PC-3 (cell line): Measurements from ENCODE around the gene PLK1. TPM values are rescaled to one million over a fixed set of nuclear protein-coding genes. Genes with fewer than 3 reads are reported as not detected.

Experiments used
- ATAC-seq: fragments of 200-7000 bp; cut with Tn5 transposase; 2 replicates; pipeline ENCODE4 v1.9.1; 2020; ENCODE audit warnings: mild to moderate bottlenecking, moderate library complexity
- BruUV-seq: library from RNA; stranded (reverse); fragments of 400-500 nt; replicated peaks from 2 replicates; lab custom pipeline; 2021; lab: Mats Ljungman, UMichigan
- CTCF ChIA-PET: fragments of 300-600 bp; sonication (Branson Sonifier 250); formaldehyde crosslinking; loops from one replicate; lab custom pipeline; 2022; ENCODE audit warnings: antibody characterized with exemption; lab: Charles Lee
- POLR2A ChIA-PET: fragments of 300-600 bp; sonication (Branson Sonifier 250); formaldehyde crosslinking; loops from one replicate; lab custom pipeline; 2022; ENCODE audit warnings: antibody characterized with exemption; ENCODE audit not compliant: unreplicated experiment; lab: Charles Lee
- DNase-seq: peaks from one replicate; pipeline ENCODE4 v3.0.0-alpha.2; 2015
- H2AFZ ChIP-seq: fragments of 300-600 bp; sonication (generic); 2 replicates; pipeline ENCODE4 v1.6.0; 2016; ENCODE audit warnings: antibody characterized with exemption, low read length
- H3F3A ChIP-seq: fragments of 300-600 bp; sonication (generic); one replicate; pipeline ENCODE4 v1.6.0; 2017; ENCODE audit warnings: antibody characterized with exemption, low read length, control low read depth, mild to moderate bottlenecking; ENCODE audit not compliant: unreplicated experiment
- H3K27ac ChIP-seq: fragments of 300-600 bp; sonication (generic); 2 replicates; pipeline ENCODE4 v1.5.1; 2016; ENCODE audit warnings: mild to moderate bottlenecking, low read length
- H3K27me3 ChIP-seq: fragments of 300-600 bp; sonication (generic); 2 replicates; pipeline ENCODE4 v1.6.1; 2016; ENCODE audit warnings: low read length, mixed read lengths
- H3K36me3 ChIP-seq: fragments of 300-600 bp; sonication (generic); 2 replicates; pipeline ENCODE4 v1.6.1; 2016; ENCODE audit warnings: low read depth, mixed run types, low read length, mixed read lengths
- H3K4me1 ChIP-seq: fragments of 300-600 bp; sonication (generic); 2 replicates; pipeline ENCODE4 v1.5.1; 2016; ENCODE audit warnings: low read length; ENCODE audit not compliant: insufficient read depth
- H3K4me2 ChIP-seq: fragments of 300-600 bp; sonication (generic); 2 replicates; pipeline ENCODE4 v1.6.0; 2016; ENCODE audit warnings: low read length
- H3K4me3 ChIP-seq: fragments of 300-600 bp; sonication (generic); 2 replicates; pipeline ENCODE4 v1.5.1; 2016; ENCODE audit warnings: mild to moderate bottlenecking, low read length, mixed read lengths
- H3K79me2 ChIP-seq: fragments of 300-600 bp; sonication (generic); 2 replicates; pipeline ENCODE4 v1.6.1; 2017; ENCODE audit warnings: low read length, mixed read lengths
- H3K9ac ChIP-seq: fragments of 300-600 bp; sonication (generic); 2 replicates; pipeline ENCODE4 v1.6.0; 2016; ENCODE audit warnings: mild to moderate bottlenecking, low read length
- H3K9me2 ChIP-seq: fragments of 300-600 bp; sonication (generic); replicated peaks from 2 replicates; pipeline ENCODE4 v1.6.1; 2016; ENCODE audit warnings: mixed run types, low read length, mixed read lengths
- H3K9me3 ChIP-seq: fragments of 300-600 bp; sonication (generic); 2 replicates; pipeline ENCODE4 v1.6.1; 2016; ENCODE audit warnings: low read length, mixed read lengths
- H4K20me1 ChIP-seq: fragments of 300-600 bp; sonication (generic); 2 replicates; pipeline ENCODE4 v1.6.1; 2016; ENCODE audit warnings: low read length, mixed read lengths
- EZH2 ChIP-seq: fragments of 300-600 bp; sonication (generic); IDR thresholded peaks from one replicate; pipeline ENCODE4 v1.6.1; 2017; ENCODE audit warnings: antibody characterized with exemption, mild to moderate bottlenecking, low read length; ENCODE audit not compliant: unreplicated experiment
- EZH2phosphoT487 ChIP-seq: fragments of 300-600 bp; sonication (generic); IDR thresholded peaks from 2 replicates; pipeline ENCODE4 v1.6.1; 2018; ENCODE audit warnings: mild to moderate bottlenecking, antibody characterized with exemption, low read length, borderline replicate concordance
- intact Hi-C: fragments of 100-400 bp; cut with micrococcal nuclease; formaldehyde crosslinking; loops from 2 replicates; pipeline ENCODE4 v1.9.0; 2023
- total RNA-seq: library from RNA; depleted of rRNA; stranded (reverse); fragments of >200 nt; gene quantifications from 2 replicates; pipeline ENCODE4 v1.2.3, GENCODE V29; 2014
- TF ChIP-seq, protein P1 (sequence below): fragments of 300-600 bp; sonication (generic); conservative IDR thresholded peaks from 2 replicates; pipeline ENCODE4 v1.5.1; 2017; ENCODE audit warnings: antibody characterized with exemption, low read depth, mild to moderate bottlenecking, low read length

PLK1 gene
- total RNA-seq, 1 experiment from 2014 or later = 58.6 TPM

DNA sequence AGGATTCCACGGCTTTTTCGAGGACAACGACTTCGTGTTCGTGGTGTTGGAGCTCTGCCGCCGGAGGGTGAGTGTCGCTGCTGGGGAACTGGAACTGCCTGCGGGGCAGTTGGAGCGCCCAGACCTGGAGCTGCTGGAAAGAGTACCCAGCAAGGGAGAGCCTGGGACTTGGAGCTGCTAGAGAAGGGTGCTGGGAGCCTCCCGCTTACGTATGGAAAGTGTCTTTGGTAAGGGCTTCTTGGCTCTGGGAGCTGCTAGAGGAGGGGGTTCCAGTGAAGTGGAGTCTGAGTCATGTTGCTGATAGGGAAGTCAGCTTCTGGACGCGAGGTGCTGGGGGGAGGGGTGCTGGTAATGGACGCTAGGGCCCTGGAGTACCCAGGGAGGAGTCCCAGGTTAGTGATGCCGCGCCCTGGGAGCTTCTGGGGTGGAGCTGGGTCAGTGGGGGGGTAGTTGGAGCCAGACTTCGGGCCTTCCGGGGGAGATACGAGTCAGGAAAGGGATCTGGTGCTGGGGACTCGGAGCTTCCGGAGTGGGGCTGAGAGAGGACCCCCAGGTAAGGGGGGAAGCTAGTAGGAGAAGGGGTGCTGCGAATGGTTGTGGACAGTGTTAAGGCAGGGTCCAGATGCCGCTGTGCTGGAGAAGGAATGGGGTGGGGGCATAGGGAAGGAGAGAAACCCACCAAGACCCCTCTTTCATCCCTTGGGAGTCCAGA lies 741 bp downstream of the PLK1 start:
- Histone ChIP-seq H3K36me3 (peaks cover 23% of the 10 kb centered on the region; the same call in 1 of the 2 replicates), H3K9me2 (no peaks in the 10 kb centered on the region), H3K27ac (peak overlapping the region; percentile 57), H3K79me2 (peaks cover 52% of the 10 kb centered on the region), H3K27me3 (no peaks in the 10 kb centered on the region), H3K4me2 (peak overlapping the region; percentile 91), H3K9me3 (no peaks in the 10 kb centered on the region), H4K20me1 (peaks cover 11% of the 10 kb centered on the region; the same call in 1 of the 2 replicates), H3F3A (no peaks in the 10 kb centered on the region), H3K4me3 (peak overlapping the region; percentile 100), H3K4me1 (peaks cover 23% of the 10 kb centered on the region), H3K9ac (peak overlapping the region; percentile 89), H2AFZ (peak overlapping the region; percentile 82)
- peak; percentile 37 for DNase-seq
- ATAC-seq = peak; percentile 36
- intact Hi-C loops = loop anchor here (5.0 kb wide), 1 partner anchor 358 kb away; no protein-coding TSS in a partner anchor
- BruUV-seq = no TSS peak
- ChIA-PET POLR2A (no interaction called here), CTCF (no interaction called here)
- TF ChIP-seq, protein P1, sequence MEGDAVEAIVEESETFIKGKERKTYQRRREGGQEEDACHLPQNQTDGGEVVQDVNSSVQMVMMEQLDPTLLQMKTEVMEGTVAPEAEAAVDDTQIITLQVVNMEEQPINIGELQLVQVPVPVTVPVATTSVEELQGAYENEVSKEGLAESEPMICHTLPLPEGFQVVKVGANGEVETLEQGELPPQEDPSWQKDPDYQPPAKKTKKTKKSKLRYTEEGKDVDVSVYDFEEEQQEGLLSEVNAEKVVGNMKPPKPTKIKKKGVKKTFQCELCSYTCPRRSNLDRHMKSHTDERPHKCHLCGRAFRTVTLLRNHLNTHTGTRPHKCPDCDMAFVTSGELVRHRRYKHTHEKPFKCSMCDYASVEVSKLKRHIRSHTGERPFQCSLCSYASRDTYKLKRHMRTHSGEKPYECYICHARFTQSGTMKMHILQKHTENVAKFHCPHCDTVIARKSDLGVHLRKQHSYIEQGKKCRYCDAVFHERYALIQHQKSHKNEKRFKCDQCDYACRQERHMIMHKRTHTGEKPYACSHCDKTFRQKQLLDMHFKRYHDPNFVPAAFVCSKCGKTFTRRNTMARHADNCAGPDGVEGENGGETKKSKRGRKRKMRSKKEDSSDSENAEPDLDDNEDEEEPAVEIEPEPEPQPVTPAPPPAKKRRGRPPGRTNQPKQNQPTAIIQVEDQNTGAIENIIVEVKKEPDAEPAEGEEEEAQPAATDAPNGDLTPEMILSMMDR = no peak
- no peak for TF ChIP-seq EZH2
- TF ChIP-seq EZH2phosphoT487 = no peak

- H3K9me3 ChIP-seq = no peaks in the 10 kb centered on the region
- H3K27ac ChIP-seq = no peak overlapping the region
- DNase-seq = no peak
- H3K36me3 ChIP-seq = peaks cover 23% of the 10 kb centered on the region; the same call in 1 of the 2 replicates
- H3F3A ChIP-seq = no peaks in the 10 kb centered on the region
- H3K9ac ChIP-seq = peak overlapping the region; percentile 89
- no peaks in the 10 kb centered on the region for H3K27me3 ChIP-seq
- BruUV-seq = no TSS peak
- ChIA-PET POLR2A (no interaction called here), CTCF (no interaction called here)
- 0 out of 2 replicates have a peak overlapping the region, but pooled peaks have one; percentile 82 for H2AFZ ChIP-seq
- no peaks in the 10 kb centered on the region for H3K9me2 ChIP-seq
- peak overlapping the region; percentile 91 for H3K4me2 ChIP-seq
- TF ChIP-seq, protein P1 = no peak
- no peak for TF ChIP-seq EZH2phosphoT487
- no peak for TF ChIP-seq EZH2
- peaks cover 11% of the 10 kb centered on the region; the same call in 1 of the 2 replicates for H4K20me1 ChIP-seq
- H3K79me2 ChIP-seq = peaks cover 53% of the 10 kb centered on the region
- peaks cover 23% of the 10 kb centered on the region for H3K4me1 ChIP-seq
- intact Hi-C loops = loop anchor here (5.0 kb wide), 1 partner anchor 357 kb away; no protein-coding TSS in a partner anchor
- H3K4me3 ChIP-seq = peak overlapping the region; percentile 100
- no peak for ATAC-seq
These were observed 1.3 kb downstream of the PLK1 start for GRCh38 chr16:23679986-23680336.

DNA sequence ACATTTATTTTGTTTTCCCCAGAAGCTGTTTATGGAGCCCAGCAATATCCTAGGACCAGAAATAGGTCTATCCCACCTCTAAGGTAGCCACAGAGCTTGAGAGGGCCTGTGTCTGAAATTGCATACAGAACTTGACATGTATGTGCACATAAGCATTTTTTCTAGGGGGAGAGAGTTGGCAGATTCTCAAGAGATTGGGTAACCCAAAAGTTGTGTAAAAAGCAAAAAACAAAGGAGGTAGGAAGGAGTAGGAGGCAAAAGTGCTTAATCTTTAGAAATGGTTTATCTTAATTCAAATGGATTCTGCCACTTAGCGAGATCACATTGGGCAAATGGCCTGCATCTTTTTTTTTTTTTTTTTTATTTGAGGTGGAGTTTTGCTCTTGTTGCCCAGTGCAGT lies 3.5 kb downstream of the PLK1 start:
- CTCF ChIA-PET = no interaction called here

More for the DNA sequence above, 3.5 kb downstream of the PLK1 start:
- Histone ChIP-seq H3F3A (no peaks in the 10 kb centered on the region), H4K20me1 (peaks cover 11% of the 10 kb centered on the region; the same call in 1 of the 2 replicates), H3K4me1 (peaks cover 17% of the 10 kb centered on the region), H3K79me2 (peaks cover 64% of the 10 kb centered on the region), H3K4me3 (no peak overlapping the region), H3K27me3 (no peaks in the 10 kb centered on the region), H3K36me3 (peaks cover 29% of the 10 kb centered on the region), H3K9me3 (no peaks in the 10 kb centered on the region), H3K27ac (no peak overlapping the region), H3K9ac (no peak overlapping the region), H3K9me2 (no peaks in the 10 kb centered on the region), H2AFZ (no peak overlapping the region), H3K4me2 (0 out of 2 replicates have a peak overlapping the region, but pooled peaks have one; percentile 91)
- DNase-seq = no peak
- intact Hi-C loops = no loop called here
- no TSS peak for BruUV-seq
- TF ChIP-seq EZH2phosphoT487 (no peak), EZH2 (no peak)
- TF ChIP-seq, protein P1 = no peak
- POLR2A ChIA-PET = no interaction called here
- ATAC-seq = no peak
